Activated effector memory CD4-positive, alpha-beta T cell treated with Interleukin-2 at 50 U/mL for 16 hours (primary cell): ENCODE results near the gene GNG13.

ENCODE experiments used
- DNase-seq: peaks from one replicate; pipeline ENCODE4 v3.0.0-alpha.2; 2020

The GNG13 gene

DNA sequence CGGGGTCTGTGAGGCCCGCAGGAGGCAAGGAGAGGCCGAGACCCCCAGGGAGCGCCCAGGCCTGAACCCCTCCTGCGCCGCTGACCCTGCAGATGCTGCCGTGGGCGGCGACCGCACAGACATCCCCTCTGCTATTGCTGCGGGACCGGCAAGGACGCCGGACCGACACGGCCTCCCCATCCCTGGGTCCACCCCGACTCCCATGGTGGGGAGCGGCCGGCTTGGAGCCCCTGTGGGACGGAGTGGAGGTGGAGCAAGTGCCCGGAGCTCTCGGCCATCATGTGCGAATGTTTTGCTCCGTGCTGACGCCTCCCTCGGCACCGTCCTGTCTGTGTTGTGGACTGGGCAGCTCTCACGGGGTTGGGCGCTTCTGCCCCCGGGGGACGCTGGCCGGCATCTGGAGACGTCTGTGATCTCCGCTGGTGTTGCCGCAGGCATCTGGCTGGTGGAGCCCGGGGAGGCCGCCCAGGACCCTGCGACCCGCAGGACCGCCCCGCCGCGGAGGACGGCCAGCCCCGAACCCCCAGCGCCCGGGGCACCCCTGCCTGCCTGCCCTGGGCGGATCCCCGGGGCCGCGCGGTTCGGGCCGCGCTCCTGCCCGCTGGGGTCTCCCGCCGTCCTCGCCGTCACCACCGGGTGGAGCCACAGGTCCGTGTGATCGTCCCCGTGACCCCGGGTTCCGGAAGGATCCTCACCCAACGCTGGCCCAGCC lies 12.8 kb upstream of the GNG13 start:
- peak; percentile 16 for DNase-seq

DNA sequence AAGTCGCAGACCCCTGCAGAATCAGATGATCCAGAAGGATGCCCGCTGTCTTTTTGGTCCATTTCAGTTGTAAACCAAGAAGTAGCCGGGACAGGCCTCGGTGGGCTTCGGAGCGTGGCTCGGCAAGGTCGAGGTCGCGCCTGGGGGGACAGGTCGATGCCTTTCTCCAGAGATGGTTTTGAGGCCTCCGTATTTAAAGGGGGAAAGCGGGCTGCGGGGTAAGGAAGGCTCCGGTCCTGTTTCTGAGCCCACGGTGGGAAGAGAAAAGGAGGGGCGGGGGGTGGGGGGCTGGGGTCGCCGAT lies 7.5 kb upstream of the GNG13 start:
- no peak for DNase-seq

DNA sequence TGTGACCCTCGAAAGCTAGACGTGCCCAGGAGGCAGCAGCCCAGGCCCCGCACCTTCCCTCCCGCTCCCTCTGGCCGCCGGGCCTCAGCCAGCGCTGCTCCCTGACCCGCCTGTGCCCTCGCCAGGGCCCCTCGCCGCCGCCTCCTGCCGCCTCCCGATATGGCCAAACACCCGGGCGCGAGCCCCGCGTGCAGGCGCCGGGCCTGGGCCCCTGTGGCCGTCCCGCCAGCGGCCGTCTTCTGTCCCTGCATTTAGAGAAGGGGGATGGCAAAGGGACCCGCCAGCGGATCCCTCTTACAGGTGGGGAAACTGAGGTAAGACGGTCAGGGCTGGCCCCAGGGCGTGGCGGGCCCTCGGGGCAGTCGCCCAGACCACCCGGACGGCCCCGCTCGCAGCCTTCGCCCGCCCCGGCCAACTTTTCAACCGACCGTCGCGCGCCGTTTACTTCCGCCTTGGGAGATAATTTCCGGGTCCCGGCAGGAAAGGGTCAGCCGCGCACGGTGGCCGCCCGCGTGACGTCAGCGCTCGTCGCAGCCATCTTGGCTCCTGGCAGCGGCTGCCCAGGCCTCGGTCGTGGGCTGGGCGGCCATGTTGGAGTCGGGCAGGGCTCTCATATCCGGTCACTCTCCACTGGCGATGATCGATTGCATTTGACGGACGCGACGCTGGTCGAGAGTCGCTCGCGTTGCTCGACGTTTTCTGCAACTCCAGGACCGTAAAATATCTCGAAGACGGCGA lies 7.0 kb upstream of the GNG13 start:
- DNase-seq = peak; percentile 72

DNA sequence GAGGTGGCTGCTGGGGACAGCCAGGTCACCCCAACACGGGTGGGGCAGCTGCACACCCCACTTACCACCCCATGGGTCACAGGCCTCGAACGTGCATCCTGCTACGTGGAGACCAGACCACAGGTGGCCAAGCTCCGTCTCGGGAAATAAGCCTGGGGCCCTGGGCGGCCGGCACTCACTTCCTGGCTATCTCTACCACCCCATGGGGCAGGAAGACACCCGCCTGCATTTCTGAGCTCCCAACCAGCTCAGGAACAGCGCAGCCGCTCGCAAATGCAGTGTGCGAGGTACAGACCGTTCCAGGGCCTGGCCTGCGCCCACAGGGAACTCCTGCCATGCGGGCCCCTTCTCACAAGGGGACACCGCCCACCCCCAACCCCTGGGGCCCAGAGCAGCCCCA lies 4.9 kb upstream of the GNG13 start:
- DNase-seq = no peak

DNA sequence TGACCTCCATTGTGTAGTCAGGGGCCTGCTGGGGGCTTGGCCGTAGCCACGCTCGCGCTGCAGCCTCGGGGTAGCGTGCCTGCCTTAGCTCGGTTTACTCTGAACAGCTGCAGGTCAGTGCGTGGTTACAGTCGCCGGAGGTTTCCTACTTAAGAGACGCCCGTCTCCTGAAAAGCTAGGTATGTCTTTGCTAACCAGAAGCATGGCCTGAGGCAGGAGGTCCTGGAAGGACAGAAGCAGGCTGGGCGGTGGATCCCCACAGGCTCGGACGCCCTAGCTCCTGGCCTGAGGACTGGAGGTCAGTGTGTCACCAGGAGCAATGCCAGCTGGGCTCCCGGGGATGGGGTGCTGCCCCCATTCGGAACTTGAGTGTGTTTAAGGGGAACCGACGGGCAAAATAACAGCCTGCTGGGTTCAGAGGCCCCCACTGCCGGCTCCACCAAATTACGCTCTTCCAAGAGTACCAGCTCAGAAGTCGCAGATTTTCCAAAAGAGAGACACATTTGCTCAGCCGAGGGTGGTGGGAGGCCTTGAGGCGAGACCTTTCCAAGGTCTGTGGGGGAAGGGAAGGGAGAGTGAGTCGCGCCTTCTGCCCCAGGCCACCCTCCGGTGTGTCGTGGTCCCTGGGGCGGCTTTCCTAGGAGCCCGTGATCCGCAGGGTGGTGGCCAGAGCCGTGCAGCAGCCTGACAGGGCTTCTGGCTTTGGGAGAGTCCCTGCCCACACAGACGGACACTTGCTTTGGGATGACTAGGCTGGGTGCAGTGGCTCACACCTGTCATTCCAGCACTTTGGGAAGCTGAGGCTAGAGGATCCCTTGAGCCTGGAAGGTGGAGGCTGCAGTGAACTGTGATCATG lies 3.9 kb upstream of the GNG13 start:
- DNase-seq = no peak

DNA sequence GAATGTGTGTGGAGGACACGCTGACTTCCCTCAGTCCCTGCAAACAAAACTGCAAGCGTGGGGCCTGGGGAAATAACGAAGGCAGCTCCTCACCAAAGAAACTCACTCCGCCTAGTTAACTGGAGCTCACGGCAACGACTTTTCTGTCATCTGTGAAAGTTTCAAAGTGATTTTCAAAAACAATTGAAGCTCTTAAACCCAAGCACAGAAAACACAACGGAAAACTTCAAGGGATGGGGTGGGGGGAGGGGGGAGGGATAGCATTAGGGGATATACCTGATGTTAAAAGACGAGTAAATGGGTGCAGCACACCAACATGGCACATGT lies 3.2 kb upstream of the GNG13 start:
- DNase-seq = no peak

DNA sequence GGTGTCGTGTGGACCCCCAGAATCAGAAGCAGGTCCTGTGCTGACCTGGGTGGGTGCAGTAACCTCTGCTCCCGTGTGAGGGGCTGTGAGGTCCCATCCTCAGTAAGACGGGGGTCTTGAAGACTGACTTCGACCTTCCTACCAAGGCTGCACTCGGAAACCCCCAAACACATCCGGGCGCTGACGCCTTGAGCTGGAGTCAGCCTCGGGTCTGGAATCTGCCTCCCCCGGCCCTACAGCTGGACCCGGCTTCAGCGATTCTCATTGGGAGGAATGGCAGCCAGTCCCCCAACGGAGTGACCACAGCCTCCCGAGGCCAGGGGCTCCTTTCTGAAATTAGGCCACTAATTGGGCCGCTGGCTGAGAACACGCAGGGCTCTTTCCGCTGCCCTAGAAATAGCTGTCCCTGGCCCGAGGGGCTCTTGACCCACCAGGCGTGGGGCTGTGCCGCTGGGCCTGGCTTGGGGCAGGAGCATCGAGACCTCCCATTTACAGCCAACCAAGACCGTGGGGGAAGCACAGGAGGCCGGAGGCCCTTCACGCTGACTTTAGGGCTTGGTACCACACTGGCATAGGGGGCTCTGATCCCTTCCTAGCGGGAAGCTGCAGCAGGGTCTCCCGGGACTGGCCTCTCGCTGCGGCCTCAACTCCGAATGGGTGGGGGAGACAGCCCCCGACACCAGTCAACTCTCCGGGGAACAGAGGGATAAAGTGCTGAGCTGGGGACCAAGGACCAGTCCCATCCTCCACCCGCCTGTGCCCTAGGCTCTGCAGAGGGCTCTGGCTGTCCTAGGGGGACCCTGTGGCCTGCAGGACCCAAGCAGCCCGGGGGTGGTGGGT lies 2.6 kb upstream of the GNG13 start:
- DNase-seq = no peak

DNA sequence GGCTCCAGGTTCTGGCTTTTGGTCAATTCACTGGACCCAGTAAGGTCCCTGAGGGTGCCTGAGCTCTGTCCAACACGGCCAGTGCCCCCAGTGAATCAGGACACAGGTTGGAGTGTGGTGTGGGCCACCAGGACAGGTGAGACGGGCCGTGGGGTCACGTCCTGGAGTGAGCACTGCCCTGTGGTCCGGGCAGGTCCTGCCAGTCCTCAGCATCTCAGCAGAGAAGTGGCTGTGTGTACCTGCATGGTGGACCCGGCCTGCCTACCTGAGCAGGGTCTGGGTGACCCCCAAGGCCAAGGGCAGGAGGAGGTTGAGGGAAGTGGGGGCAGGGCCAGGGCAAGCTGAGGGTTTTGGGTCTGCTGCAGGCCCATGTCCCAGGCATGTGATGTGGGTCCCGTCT lies 1.9 kb upstream of the GNG13 start:
- DNase-seq = no peak

DNA sequence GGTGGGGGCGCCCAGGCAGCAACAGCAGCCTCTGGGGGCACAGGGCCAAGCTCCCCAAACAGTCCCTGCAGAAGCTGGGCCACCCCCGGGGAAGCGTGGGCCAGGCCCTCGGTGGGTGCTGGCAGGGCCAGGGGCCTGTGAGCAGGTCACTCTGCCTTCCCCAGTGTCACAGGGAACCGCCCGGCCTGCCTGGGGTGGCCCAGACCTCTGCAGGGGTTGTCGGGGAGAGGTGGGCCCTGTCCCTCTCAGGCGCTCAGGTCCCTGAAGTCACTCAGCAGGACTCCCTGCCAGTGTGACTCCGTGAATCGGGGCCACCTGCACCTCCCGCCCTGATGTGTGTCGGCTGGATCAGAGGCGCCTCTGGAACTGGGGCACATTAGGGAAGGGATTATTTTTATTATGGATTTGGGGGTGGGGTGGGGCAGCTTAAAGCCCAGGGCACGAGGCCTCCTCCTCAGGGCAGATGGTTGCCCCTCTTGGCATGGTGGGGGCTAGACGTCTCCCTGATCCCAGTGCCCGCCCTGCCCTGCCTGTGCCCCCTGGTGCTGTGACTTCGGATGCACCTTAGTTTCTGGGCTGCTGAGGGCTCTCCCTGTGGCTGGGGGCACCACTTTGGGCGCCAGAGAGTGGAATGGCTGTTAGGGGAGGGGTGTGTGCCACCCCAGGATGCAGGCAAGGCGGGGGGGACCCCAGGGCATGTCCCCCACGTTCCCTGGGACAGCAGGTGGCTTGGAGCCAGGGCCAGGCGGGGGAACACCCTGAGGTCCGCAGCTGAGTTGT lies 1.2 kb upstream of the GNG13 start:
- DNase-seq = no peak

DNA sequence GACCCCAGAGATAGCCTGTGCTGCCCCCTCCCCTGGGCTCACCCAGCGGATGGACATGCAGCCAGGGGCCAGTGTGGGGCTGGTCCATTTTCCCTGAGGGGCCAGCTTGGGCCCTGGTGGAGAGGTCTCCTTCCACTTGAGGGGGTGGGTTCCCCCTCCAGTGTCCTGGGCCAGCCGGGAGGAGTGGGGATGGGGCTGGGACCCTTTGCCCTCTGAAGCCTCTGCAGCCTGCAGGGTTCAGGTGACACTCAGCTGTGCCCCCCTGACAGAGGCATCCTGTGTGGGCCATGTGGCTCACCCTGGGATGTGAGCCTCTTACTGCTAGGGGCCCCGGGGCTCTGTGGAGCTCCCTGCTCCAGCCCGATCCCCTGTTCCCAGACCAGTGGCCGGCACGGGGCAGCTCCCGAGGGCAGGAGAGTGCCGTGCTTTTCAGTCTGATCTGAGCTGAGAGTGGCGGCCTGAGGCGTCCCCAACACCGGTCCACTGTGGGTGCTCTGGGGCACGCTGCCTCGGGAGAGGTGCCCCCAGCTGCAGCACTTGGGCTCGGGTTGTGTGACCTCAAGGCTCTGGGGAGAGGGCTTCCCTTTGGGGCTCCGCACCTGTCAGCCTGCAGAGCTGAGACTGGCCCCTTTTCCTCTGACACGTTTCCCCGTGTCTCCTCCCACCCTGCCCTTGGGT lies 439 bp upstream of the GNG13 start:
- no peak for DNase-seq

DNA sequence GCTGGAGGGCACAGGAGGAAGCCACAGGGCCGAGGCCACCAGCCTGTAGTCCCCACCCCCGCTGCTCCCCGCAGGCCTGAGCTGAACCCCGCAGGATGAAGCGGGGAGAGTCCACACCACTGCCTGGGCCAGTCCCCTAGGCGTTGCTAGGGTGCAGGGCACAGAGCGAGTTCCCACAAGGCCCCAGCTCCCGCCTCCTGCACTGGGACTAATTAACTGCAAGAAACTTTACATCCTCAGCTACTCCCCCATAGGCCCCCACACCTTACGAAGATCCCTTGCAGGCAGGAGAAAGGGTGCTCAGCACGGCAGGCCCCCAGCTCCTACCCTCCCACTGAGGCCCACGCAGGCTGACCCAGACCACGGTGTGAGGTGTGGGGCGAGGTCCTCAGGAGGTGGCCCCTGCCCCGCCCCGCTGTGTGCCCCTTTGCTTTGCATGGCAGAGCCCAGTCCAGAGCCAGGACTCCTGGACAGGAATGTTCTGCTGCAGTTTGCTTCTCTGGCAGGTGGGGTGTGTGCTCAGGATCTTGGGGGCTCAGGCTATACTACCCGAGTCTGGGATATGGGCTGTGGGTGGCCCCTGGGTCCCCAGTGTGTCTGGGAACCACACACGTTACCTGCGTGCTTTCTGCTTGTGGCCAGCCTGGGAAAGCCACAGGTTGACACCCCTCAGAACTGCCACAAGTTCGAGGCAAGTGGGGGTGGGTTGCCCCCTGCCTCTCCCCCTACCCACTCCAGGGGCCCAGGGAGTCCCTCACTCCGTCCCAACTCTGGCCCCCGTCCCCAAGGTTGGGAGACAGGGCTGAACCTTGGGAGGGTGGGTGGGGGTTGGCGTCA lies 1.2 kb downstream of the GNG13 start:
- DNase-seq = no peak

DNA sequence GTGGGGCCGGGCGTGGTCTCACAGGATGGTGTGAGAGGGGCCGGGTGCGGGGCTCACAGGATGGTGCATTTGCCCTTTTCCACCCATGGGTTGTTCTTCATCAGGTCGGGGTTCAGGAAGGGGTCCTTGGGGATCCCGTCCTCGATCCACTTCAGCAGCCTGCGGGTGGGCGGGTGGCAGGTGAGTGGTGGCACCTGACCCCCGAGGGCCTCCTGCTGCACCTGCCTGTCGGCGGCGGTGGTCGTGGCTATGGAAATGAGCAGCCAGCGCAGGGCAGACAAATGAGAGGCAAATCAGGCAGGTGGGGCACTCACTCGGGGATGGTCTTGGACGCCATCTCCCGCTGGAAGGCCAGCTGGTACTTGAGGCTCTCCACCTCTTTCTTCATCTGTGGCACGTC lies 1.9 kb downstream of the GNG13 start:
- DNase-seq = no peak

DNA sequence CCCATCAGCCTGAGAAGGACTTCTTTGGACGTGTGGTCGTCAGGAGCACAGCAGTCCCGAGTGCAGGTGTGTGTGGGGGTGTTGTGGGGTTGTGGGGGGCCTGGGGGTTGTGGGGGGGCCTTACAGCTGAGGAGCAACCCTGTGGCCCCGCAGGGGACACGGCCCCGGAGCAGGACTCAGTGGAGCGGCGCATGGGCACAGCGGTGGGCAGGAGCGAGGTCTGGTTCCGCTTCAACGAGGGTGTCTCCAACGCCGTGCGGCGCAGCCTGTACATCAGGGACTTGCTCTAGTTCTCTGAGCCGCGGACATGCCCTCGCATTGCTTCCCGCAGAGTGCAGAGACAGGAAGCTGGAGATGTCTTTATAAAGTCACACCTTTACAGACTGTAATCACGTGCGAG lies 2.8 kb downstream of the GNG13 start:
- no peak for DNase-seq

DNA sequence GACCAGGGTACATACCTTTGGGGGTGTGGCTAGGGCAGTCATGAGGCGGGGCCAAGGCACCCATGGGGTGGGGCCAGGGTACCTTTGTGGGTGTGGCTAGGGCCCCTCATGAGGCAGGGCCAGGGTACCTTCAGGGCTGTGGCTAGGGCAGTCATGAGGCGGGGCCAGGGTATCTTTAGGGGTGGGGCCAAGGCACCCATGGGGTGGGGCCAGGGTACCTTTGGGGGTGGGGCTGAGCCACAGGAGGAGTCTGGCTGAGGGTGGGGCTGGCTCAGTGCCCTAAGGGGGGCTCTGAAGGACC lies 3.5 kb downstream of the GNG13 start:
- no peak for DNase-seq

DNA sequence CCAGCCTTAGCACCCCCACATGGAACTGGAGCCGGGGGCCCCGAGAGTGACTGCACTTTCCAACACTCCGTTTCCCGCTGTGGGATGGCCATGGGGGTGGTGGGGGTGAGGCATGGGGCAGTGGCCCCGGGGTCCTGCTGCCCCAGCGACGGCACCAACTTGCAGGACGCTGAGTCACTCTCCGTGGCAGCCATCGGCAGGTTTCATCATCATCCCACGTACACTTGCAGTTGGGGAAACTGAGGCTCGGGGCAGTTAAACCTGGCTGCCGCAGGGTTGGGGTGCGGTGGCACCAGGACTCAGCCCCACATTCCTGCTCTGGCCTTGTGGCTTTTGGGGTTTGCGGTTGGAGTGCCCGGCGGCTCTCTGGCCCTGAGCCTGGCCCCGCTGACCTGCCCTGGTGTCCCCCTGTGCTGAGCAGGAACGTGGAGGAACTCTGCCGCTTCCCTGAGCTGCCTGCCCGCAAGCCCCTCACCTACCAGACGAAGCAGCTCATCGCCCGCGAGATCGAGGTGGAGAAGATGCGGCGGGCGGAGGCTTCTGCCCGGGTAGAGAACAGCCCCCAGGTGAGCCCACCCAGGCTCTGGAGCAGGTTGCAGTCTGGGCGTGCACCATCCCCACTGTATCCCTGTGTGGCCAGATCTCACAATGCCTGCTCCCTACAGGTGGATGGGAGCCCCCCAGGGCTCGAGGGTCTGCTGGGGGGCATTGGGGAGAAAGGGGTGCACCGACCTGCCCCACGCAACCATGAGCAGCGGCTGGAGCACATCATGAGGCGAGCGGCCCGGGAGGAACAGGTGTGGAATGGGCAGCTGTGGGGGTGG lies 4.0 kb downstream of the GNG13 start:
- DNase-seq = no peak

DNA sequence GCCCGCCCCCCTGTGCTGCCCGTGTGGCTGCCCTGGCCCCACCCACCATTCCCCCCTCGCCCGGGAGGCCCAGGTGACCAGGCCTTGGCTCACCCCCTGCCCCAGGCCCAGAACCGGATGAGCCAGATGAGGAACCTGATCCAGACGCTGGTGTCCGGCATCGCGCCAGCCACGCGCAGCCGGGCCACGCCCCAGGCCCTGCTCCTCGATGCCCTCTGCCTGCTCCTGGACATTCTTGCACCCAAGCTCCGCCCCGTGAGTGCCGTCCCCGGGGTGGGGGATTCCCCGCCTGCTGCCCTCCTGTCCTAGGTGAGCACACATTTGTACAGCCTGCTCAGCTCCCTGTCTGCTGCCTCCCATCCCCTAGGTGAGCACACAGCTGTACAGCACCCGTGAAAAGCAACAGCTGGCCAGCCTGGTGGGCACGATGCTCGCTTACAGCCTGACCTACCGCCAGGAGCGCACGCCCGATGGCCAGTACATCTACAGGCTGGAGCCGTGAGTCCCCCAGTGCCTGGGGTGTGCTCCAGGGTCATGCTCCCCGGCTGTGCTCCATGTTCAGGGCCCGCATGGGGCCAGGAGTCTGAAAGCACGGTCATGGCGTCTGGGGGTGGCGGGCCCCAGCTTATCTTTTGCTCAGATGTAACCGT lies 4.8 kb downstream of the GNG13 start:
- DNase-seq = no peak

DNA sequence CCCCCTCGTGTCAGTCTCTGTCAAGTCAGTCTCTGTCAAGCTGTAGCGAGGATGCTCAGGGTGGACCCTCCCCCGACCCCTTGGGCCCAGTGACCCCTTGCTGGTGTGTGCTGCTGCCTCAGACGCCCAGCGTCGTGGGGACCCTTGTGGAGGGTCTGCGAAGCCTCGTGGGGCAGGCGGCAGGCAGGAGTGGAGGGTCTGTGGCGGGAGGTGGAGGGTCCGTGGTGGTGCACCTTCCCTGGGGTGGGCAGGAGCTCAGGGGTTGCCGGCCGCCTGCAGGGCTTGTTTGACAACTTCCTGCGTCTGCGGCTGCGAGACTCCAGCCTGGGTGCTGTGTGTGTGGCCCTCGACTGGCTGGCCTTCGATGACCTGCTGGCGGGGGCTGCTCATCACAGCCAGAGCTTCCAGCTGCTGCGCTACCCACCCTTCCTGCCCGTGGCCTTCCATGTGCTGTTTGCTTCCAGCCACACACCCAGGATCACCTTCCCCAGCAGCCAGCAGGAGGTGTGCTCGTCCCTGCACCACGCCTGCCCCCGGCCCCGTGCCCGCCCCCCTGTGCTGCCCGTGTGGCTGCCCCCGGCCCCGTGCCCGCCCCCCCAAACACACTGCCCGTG lies 5.6 kb downstream of the GNG13 start:
- DNase-seq = no peak

DNA sequence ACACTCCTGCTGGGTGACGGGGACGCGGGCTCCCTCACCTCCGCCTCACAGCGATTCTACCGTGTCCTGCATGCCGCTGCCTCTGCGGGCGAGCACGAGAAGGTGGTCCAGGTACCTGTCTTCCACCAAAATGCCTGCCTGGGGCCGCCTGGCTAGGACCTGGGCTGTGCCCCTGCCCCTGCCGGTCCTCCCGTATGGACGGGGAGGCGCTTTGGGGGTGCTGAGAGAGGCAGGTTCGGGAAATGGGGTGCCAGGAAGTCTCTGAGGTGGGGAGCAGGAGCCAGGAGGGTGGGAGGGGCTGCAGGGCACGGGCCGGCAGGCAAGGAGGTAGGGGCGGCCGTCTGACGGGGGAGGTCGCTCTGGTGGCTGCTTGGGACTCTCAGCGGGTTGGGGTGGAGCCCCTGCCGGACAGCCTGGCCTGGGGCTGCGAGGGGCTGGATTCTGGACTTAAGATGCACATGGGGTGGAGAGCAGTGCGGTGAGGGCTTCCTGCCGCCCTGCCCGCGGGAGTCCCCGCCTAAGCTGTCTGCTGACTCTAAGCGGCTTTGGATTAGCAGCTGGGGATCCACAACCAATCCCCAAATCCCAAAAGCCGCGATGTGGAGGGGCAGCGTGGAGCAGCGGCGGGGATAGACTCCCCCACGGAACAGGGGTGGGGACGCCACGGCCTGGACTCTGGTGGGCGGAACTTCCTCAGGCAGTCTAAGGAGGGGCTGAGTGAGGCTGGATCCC lies 6.3 kb downstream of the GNG13 start:
- DNase-seq = no peak
